GM12891 (cell line): ENCODE data around the gene CUL7.

Source experiments
- POLR2A ChIP-seq: IDR thresholded peaks from 2 replicates; pipeline ENCODE4 v1.6.1; 2011; ENCODE audit warnings: low read depth, low read length, control low read depth
- SPI1 ChIP-seq: IDR thresholded peaks from 2 replicates; pipeline ENCODE4 v1.6.1; 2011; ENCODE audit warnings: low read depth, low read length, control low read depth

- TF ChIP-seq POLR2A (no peak), SPI1 (no peak)
Measured at GRCh38 chr6:43024436-43024835, 29.2 kb downstream of the CUL7 start.
